HG03066 (cell line): ENCODE measurements around the gene TMEM106C.

Source experiments
- ATAC-seq: cut with Tn5 transposase; IDR thresholded peaks from one replicate; pipeline ENCODE4 v1.9.1; 2021; ENCODE audit warnings: low read depth; ENCODE audit not compliant: unreplicated experiment

Gene TMEM106C

GRCh38 chr12:47979166-47979565, 15.8 kb downstream of the TMEM106C start:
- ATAC-seq: no peak

- no peak for ATAC-seq
Observed at GRCh38 chr12:47979686-47980085, 16.3 kb downstream of the TMEM106C start.

GRCh38 chr12:47980197-47980596, 16.8 kb downstream of the TMEM106C start:
- ATAC-seq: no peak

- ATAC-seq: no peak
Observed at GRCh38 chr12:47980779-47981495, 17.5 kb downstream of the TMEM106C start.

GRCh38 chr12:47981496-47982260, 18.3 kb downstream of the TMEM106C start:
- no peak for ATAC-seq

- no peak for ATAC-seq
Observed at GRCh38 chr12:47982311-47982710, 18.9 kb downstream of the TMEM106C start.

- no peak for ATAC-seq
Observed at GRCh38 chr12:47982770-47983169, 19.4 kb downstream of the TMEM106C start.

GRCh38 chr12:47983541-47984115, 20.2 kb downstream of the TMEM106C start:
- ATAC-seq: no peak

- ATAC-seq: no peak
Observed at GRCh38 chr12:47984331-47984801, 21.0 kb downstream of the TMEM106C start.

GRCh38 chr12:47985596-47986290, 22.3 kb downstream of the TMEM106C start:
- ATAC-seq: no peak

- no peak for ATAC-seq
Observed at GRCh38 chr12:47986291-47986660, 22.9 kb downstream of the TMEM106C start.

GRCh38 chr12:47986832-47987231, 23.4 kb downstream of the TMEM106C start:
- no peak for ATAC-seq

GRCh38 chr12:47987411-47988072, 24.1 kb downstream of the TMEM106C start:
- ATAC-seq: no peak

- ATAC-seq: no peak
Observed at GRCh38 chr12:47988073-47989022, 25.0 kb downstream of the TMEM106C start.

- no peak for ATAC-seq
Observed at GRCh38 chr12:47989023-47989417, 25.6 kb downstream of the TMEM106C start.

- ATAC-seq: no peak
Observed at GRCh38 chr12:47989666-47990065, 26.3 kb downstream of the TMEM106C start.

GRCh38 chr12:47990351-47991105, 27.1 kb downstream of the TMEM106C start:
- peak; percentile 91 for ATAC-seq
